H1 (cell line): ENCODE measurements around the gene IPO11. TPM values are rescaled to one million over a fixed set of nuclear protein-coding genes. Genes with fewer than 3 reads are reported as not detected.
"Not testable (repeated sequence)": the region's sequence is repeated elsewhere in the genome, so short reads cannot be mapped to it uniquely, and the experiment has no call there.

ENCODE experiments used
- CTCF ChIA-PET: fragments of 300-600 bp; sonication (Branson Sonifier 250); formaldehyde crosslinking; loops from one replicate; lab custom pipeline; 2021; ENCODE audit not compliant: partially characterized antibody; lab: Charles Lee
- POLR2A ChIA-PET: fragments of 300-600 bp; sonication (Branson Sonifier 250); formaldehyde crosslinking; loops from one replicate; lab custom pipeline; 2021; ENCODE audit warnings: inconsistent platforms; ENCODE audit not compliant: partially characterized antibody; lab: Charles Lee
- DNase-seq, 2 experiments: peaks; one replicate each; pipeline versions ENCODE4 v3.0.0 to v3.0.0-alpha.2; 2010 to 2022; ENCODE audit warnings: low spot score in 2 of 2, low read depth in 1 of 2, mixed read lengths in 1 of 2
- FAIRE-seq: peaks from 2 replicates; lab custom pipeline; 2011; peaks lifted over from hg19 to GRCh38; lab: Jason Lieb, UNC
- H2AFZ ChIP-seq: 2 replicates; pipeline ENCODE4 v1.8.1; 2012; ENCODE audit warnings: low read length, inconsistent platforms
- H2AK5ac ChIP-seq: 2 replicates; pipeline ENCODE4 v1.6.1; 2013; ENCODE audit warnings: low read depth, low read length
- H2BK120ac ChIP-seq: replicated peaks from 2 replicates; pipeline ENCODE3; 2013; ENCODE audit warnings: low read depth, low read length, inconsistent platforms
- H2BK12ac ChIP-seq: 2 replicates; pipeline ENCODE4 v1.6.1; 2013; ENCODE audit warnings: low read depth, low read length
- H2BK15ac ChIP-seq: 2 replicates; pipeline ENCODE4 v1.6.1; 2013; ENCODE audit warnings: low read length
- H2BK20ac ChIP-seq: 2 replicates; pipeline ENCODE4 v1.6.1; 2013; ENCODE audit warnings: low read length
- H2BK5ac ChIP-seq: 2 replicates; pipeline ENCODE4 v1.6.1; 2013; ENCODE audit warnings: low read depth, low read length
- H3K14ac ChIP-seq: 2 replicates; pipeline ENCODE4 v1.6.1; 2013; ENCODE audit warnings: inconsistent platforms; ENCODE audit not compliant: insufficient read length
- H3K18ac ChIP-seq: 2 replicates; pipeline ENCODE4 v1.6.1; 2013; ENCODE audit warnings: low read length; ENCODE audit errors: extremely low read depth
- H3K23ac ChIP-seq: 2 replicates; pipeline ENCODE4 v1.6.1; 2013; ENCODE audit warnings: inconsistent platforms; ENCODE audit not compliant: insufficient read length
- H3K23me2 ChIP-seq: 2 replicates; pipeline ENCODE4 v1.6.1; 2013; ENCODE audit warnings: low read depth, low read length
- H3K27ac ChIP-seq: 2 replicates; pipeline ENCODE4 v1.6.1; 2011; ENCODE audit warnings: low read depth, low read length, inconsistent platforms
- H3K27me3 ChIP-seq, 4 experiments: replicated peaks in 1 of 4; 1 replicate in 1 of 4; 2 replicates in 3 of 4; pipeline versions ENCODE4 v1.6.1 to v1.8.1; 2011 to 2013; ENCODE audit warnings: low read length in 3 of 4, mild to moderate bottlenecking in 3 of 4, inconsistent platforms in 2 of 4, mixed read lengths in 2 of 4, moderate library complexity in 1 of 4; ENCODE audit not compliant: control insufficient read depth in 3 of 4, insufficient read depth in 3 of 4; ENCODE audit errors: extremely low read depth in 1 of 4
- H3K36me3 ChIP-seq, 4 experiments: 2 replicates each; pipeline versions ENCODE4 v1.6.1 to v1.8.1; 2011 to 2013; ENCODE audit warnings: mild to moderate bottlenecking in 4 of 4, low read length in 3 of 4, moderate library complexity in 2 of 4, control low read depth in 1 of 4, inconsistent platforms in 1 of 4; ENCODE audit not compliant: insufficient read depth in 4 of 4, control insufficient read depth in 2 of 4
- H3K4ac ChIP-seq: replicated peaks from 2 replicates; pipeline ENCODE3; 2013; ENCODE audit warnings: low read length, low read depth, mixed read lengths, inconsistent platforms; ENCODE audit not compliant: insufficient read length
- H3K4me1 ChIP-seq, 4 experiments: replicated peaks in 1 of 4; 1 replicate in 1 of 4; 2 replicates in 3 of 4; pipeline versions ENCODE4 v1.6.1 to v1.8.1; 2011 to 2013; ENCODE audit warnings: low read length in 3 of 4, inconsistent platforms in 2 of 4, mixed read lengths in 1 of 4; ENCODE audit not compliant: insufficient read depth in 4 of 4, control insufficient read depth in 3 of 4
- H3K4me2 ChIP-seq, 2 experiments: 2 replicates each; pipeline versions ENCODE4 v1.6.1 to v1.8.1; 2011 to 2013; ENCODE audit warnings: low read depth in 2 of 2, low read length in 2 of 2, control low read depth in 1 of 2, inconsistent platforms in 1 of 2, mild to moderate bottlenecking in 1 of 2; ENCODE audit not compliant: insufficient read depth in 1 of 2
- H3K4me3 ChIP-seq, 4 experiments: fragments of 200-600, 300-600 bp in 1 of 4; sonication (generic), shearing (Covaris generic), sonication (Bioruptor Twin) in 1 of 4; 2 replicates each; pipeline versions ENCODE4 v1.5.1 to v1.8.1; 2011 to 2016; ENCODE audit warnings: low read length in 4 of 4, low read depth in 3 of 4, control low read depth in 2 of 4, inconsistent platforms in 2 of 4, mild to moderate bottlenecking in 2 of 4, mixed read lengths in 1 of 4, moderate library complexity in 1 of 4; ENCODE audit not compliant: insufficient read depth in 2 of 4; ENCODE audit errors: extremely low read depth in 1 of 4
- H3K56ac ChIP-seq: replicated peaks from 2 replicates; pipeline ENCODE3; 2013; ENCODE audit warnings: low read depth, mild to moderate bottlenecking, mixed read lengths, low read length, inconsistent platforms; ENCODE audit not compliant: insufficient read length
- H3K79me1 ChIP-seq: 2 replicates; pipeline ENCODE4 v1.6.1; 2013; ENCODE audit warnings: low read depth, low read length, control low read depth
- H3K79me2 ChIP-seq, 2 experiments: 2 replicates each; pipeline versions ENCODE4 v1.6.1 to v1.8.1; 2012 to 2013; ENCODE audit warnings: low read length in 2 of 2, mild to moderate bottlenecking in 2 of 2, inconsistent platforms in 1 of 2; ENCODE audit not compliant: insufficient read depth in 2 of 2, control insufficient read depth in 1 of 2
- H3K9ac ChIP-seq, 4 experiments: replicated peaks in 1 of 4; 1 replicate in 1 of 4; 2 replicates in 3 of 4; pipeline versions ENCODE4 v1.6.1 to v1.8.1; 2011 to 2013; ENCODE audit warnings: low read depth in 3 of 4, low read length in 3 of 4, control low read depth in 2 of 4, mild to moderate bottlenecking in 2 of 4, moderate library complexity in 2 of 4, inconsistent platforms in 1 of 4; ENCODE audit errors: extremely low read depth in 1 of 4
- H3K9me3 ChIP-seq, 2 experiments: 2 replicates each; pipeline versions ENCODE4 v1.6.1 to v1.8.1; 2012 to 2013; ENCODE audit warnings: mild to moderate bottlenecking in 2 of 2, moderate library complexity in 2 of 2, control low read depth in 1 of 2, inconsistent platforms in 1 of 2, low read depth in 1 of 2, low read length in 1 of 2, mixed read lengths in 1 of 2; ENCODE audit not compliant: insufficient read depth in 2 of 2
- H4K20me1 ChIP-seq, 2 experiments: replicated peaks in 1 of 2; 2 replicates each; pipeline versions ENCODE3 to v1.8.1; 2011 to 2013; ENCODE audit warnings: inconsistent platforms in 2 of 2, low read length in 2 of 2, mild to moderate bottlenecking in 1 of 2; ENCODE audit not compliant: insufficient read depth in 2 of 2, control insufficient read depth in 1 of 2
- H4K5ac ChIP-seq: 2 replicates; pipeline ENCODE4 v1.6.1; 2013; ENCODE audit warnings: low read length, low read depth, mixed read lengths, inconsistent platforms; ENCODE audit not compliant: insufficient read length
- H4K8ac ChIP-seq: 2 replicates; pipeline ENCODE4 v1.8.0; 2013; ENCODE audit warnings: mild to moderate bottlenecking, moderate library complexity, low read length, inconsistent platforms; ENCODE audit not compliant: insufficient read depth; ENCODE audit errors: extremely low read depth
- H4K91ac ChIP-seq: replicated peaks from 2 replicates; pipeline ENCODE3; 2013; ENCODE audit warnings: low read length, mixed read lengths, inconsistent platforms; ENCODE audit not compliant: insufficient read length
- SIN3A ChIP-seq, 2 experiments: IDR thresholded peaks in 1 of 2; conservative IDR thresholded peaks in 1 of 2; 2 replicates each; pipeline ENCODE4 v1.6.1; 2011 to 2012; ENCODE audit warnings: low read length in 2 of 2, improper control_type of control experiment in 1 of 2, low read depth in 1 of 2, mild to moderate bottlenecking in 1 of 2
- polyA plus RNA-seq, 7 experiments: library from polyadenylated mRNA; depleted of rRNA in 3 of 7; stranded (reverse) in 5 of 7; unstranded in 2 of 7; fragments of >200 nt in 5 of 7; fragments of 200-250 nt in 2 of 7; gene quantifications; 1 replicate in 5 of 7; 2 replicates in 1 of 7; 4 replicates in 1 of 7; pipeline versions ENCODE4 v1.2.1 to v1.2.3, GENCODE V29; 2011 to 2013; ENCODE audit warnings: missing spikeins in 2 of 7, mixed read lengths in 2 of 7
- total RNA-seq: library from RNA; stranded (reverse); fragmentation: NEBNext Ultra II Directional; extraction: Animal tissue kit (Norgen Biotek cat#: 25700); gene quantifications from 2 replicates; pipeline ENCODE4 v1.2.1, GENCODE V29; 2021
- TF ChIP-seq, protein P1 (sequence below): IDR thresholded peaks from 2 replicates; pipeline ENCODE4 v1.6.1; 2012; ENCODE audit warnings: low read length, inconsistent platforms

Gene IPO11
- total and polyA plus RNA-seq, 2 of the 8 experiments (the other 6 are each of a cell fraction or from before 2014, with no cell fraction given): 23.6 to 64.4 TPM

DNA sequence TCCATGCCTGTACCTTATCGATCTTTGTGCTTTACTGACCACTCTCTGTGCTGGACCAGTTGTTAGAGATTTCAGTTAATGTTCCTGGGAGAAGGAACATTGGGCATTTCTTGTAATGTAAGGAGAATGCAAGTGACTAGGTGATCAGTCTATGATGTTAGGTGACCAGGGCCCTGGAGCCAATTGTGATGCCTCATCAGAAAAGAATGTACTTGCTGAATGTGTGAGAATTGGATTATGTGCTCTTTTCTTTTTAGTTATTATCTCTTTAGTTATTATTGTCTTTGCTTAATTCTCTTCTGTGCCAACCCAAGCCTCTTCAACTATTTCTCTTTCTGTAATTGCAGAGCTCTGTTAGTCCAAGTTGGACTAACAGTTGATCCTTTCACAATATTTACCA lies 258.9 kb downstream of the IPO11 start (continued):
- TF ChIP-seq SIN3A (conservative IDR thresholded peaks at IDR 0.05 in 1 of 2, IDR thresholded peaks at IDR 0.05 in 1 of 2; ENCODE audit: low read depth in 1 of 2, low read length in 2 of 2): no peak
- TF ChIP-seq, protein P1, sequence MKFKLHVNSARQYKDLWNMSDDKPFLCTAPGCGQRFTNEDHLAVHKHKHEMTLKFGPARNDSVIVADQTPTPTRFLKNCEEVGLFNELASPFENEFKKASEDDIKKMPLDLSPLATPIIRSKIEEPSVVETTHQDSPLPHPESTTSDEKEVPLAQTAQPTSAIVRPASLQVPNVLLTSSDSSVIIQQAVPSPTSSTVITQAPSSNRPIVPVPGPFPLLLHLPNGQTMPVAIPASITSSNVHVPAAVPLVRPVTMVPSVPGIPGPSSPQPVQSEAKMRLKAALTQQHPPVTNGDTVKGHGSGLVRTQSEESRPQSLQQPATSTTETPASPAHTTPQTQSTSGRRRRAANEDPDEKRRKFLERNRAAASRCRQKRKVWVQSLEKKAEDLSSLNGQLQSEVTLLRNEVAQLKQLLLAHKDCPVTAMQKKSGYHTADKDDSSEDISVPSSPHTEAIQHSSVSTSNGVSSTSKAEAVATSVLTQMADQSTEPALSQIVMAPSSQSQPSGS: no peak

DNA sequence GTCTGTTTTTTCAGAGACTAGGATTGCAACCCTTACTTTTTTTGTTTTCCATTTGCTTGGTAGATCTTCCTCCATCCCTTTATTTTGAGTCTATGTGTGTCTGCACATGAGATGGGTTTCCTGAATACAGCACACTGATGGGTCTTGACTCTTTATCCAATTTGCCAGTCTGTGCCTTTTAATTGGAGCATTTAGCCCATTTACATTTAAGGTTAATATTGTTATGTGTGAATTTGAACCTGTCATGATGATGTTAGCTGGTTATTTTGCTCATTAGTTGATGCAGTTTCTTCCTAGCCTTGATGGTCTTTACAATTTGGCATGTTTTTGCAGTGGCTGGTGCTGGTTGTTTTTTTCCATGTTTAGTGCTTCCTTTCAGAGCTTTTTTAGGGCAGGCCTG lies 264.0 kb downstream of the IPO11 start:
- not testable (repeated sequence) for DNase-seq, H2BK15ac ChIP-seq, FAIRE-seq

More for the DNA sequence above, 264.0 kb downstream of the IPO11 start:
- H3K27ac ChIP-seq, H2AFZ ChIP-seq, H4K8ac ChIP-seq, H4K91ac ChIP-seq, H2BK5ac ChIP-seq, H3K79me2 ChIP-seq, H3K4ac ChIP-seq, H3K56ac ChIP-seq, H3K4me1 ChIP-seq, H3K18ac ChIP-seq, H2AK5ac ChIP-seq, H3K14ac ChIP-seq, H3K4me2 ChIP-seq, H3K23me2 ChIP-seq, H4K5ac ChIP-seq, H3K79me1 ChIP-seq, H2BK20ac ChIP-seq, H3K27me3 ChIP-seq, H3K4me3 ChIP-seq, CTCF ChIA-PET, H3K9ac ChIP-seq, H3K23ac ChIP-seq, H2BK120ac ChIP-seq, H3K36me3 ChIP-seq, POLR2A ChIA-PET, H2BK12ac ChIP-seq, H4K20me1 ChIP-seq: not testable (repeated sequence)
- peaks cover 15 to 21% of the 10 kb centered on the region in 2 experiments for H3K9me3 ChIP-seq
